ENCODE data around the gene NUTM1. TPM values are rescaled to one million over a fixed set of nuclear protein-coding genes. Genes with fewer than 3 reads are reported as not detected.

NUTM1 gene
- polyA plus RNA-seq, 1 donor (not counting 4 experiments of a cell fraction or from before 2014, with no cell fraction given) = not detected

DNA sequence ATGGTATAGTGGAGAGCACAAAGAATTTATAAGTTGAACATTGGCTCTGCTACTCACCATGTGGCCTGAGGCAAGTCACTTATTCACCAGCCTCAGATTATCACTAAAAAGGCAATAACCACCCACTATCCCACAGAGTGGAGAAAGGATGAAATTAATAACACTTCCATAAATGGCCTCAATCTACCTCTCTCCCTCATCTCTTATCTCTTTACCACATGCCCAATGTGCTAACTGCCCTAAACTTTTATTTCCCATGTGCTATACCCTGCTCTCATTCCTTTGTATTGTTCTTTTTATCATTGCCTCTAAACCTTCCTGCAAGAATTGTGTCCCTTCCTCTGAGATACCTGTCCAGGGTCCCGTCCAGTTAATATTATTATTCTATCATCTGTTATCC, 31.6 kb upstream of the NUTM1 start:
- no peak for FAIRE-seq
- TF ChIP-seq, protein P1, sequence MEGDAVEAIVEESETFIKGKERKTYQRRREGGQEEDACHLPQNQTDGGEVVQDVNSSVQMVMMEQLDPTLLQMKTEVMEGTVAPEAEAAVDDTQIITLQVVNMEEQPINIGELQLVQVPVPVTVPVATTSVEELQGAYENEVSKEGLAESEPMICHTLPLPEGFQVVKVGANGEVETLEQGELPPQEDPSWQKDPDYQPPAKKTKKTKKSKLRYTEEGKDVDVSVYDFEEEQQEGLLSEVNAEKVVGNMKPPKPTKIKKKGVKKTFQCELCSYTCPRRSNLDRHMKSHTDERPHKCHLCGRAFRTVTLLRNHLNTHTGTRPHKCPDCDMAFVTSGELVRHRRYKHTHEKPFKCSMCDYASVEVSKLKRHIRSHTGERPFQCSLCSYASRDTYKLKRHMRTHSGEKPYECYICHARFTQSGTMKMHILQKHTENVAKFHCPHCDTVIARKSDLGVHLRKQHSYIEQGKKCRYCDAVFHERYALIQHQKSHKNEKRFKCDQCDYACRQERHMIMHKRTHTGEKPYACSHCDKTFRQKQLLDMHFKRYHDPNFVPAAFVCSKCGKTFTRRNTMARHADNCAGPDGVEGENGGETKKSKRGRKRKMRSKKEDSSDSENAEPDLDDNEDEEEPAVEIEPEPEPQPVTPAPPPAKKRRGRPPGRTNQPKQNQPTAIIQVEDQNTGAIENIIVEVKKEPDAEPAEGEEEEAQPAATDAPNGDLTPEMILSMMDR (optimal IDR thresholded peaks at IDR 0.05 in 1 of 3, IDR thresholded peaks at IDR 0.05 in 1 of 3, conservative IDR thresholded peaks at IDR 0.05 in 1 of 3; ENCODE audit: extremely low read depth in 1 of 3, insufficient read depth in 2 of 3, low read length in 3 of 3) = no peak
- TF ChIP-seq EZH2 (IDR thresholded peaks at IDR 0.05; ENCODE audit: low read length) = no peak

DNA sequence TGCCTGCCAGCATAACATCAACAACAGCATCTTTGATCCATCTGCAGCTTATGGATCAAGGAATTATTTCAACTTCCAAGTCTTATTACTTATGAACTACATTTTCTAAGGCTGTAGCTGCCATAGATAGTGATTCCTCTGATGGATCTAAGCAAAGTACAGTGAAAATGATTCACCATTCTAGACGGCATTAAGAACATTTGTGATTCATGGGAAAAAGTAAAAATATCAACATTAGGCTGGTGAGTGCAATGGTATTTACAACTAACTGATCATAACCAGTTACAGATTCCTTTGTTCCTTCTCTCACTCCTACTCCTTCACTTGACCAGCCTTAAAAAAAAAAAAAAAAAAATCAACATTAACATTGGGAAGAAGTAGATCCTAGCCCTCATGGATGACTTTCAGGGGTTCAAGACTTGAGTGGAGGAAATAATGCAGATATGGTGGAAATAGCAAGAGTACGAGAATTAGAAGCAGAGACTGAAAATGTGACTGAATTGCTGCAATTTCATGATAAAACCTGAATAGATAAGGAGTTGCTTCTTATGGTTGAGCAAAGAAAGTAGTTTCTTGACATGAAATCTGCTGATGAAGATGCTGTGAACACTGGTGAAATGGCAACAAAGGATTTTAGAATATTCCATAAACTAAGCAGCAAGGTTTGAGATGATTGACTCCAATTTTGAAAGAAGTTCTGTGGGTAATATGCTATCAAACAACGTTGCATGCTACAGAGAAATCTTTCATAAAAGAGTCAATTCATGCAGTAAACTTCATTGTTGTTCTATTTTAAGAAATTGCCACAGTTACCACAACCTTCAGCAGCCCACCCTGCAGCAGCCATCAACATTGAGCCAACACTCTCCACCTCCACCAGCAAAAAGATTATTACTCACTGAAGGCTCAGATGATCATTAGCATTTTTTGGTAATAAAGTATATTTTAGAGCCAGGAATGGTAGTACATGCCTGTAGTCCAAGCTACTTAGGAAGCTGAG, 28.3 kb upstream of the NUTM1 start:
- peaks cover 5% of the 10 kb centered on the region for H3K4me1 ChIP-seq (ENCODE audit: control insufficient read depth, extremely low read depth, insufficient read depth, low read length)
- FAIRE-seq (no peak), DNase-seq (ENCODE audit: low read depth, low spot score) (no peak)
- H3K4me2 ChIP-seq (ENCODE audit: control insufficient read depth, extremely low read depth, insufficient read depth, low read depth, low read length) = no peak overlapping the region
- H3K36me3 ChIP-seq (ENCODE audit: control insufficient read depth in 2 of 2, extremely low read depth in 1 of 2, insufficient read depth in 2 of 2, low read length in 2 of 2) = no peaks in the 10 kb centered on the region
- no peaks in the 10 kb centered on the region for H4K20me1 ChIP-seq (ENCODE audit: control insufficient read depth, extremely low read depth, insufficient read depth, low read length)
- no peak overlapping the region for H3K9ac ChIP-seq (ENCODE audit: control insufficient read depth, extremely low read depth, insufficient read depth, low read length)
- no peak overlapping the region for H2AFZ ChIP-seq (ENCODE audit: control insufficient read depth, low read length)
- dilution Hi-C loops (cut with MboI; ENCODE audit: extremely low pct_ligation_motif_present, low sequenced_read_pairs) = no loop called here
- no peaks in the 10 kb centered on the region for H3K27me3 ChIP-seq (ENCODE audit: control insufficient read depth, extremely low read depth, insufficient read depth, low read length)
- H3K27ac ChIP-seq (ENCODE audit: control insufficient read depth, insufficient read depth, low read length) = no peak overlapping the region
- H3K9me3 ChIP-seq (ENCODE audit: control insufficient read depth, low read depth, low read length) = no peaks in the 10 kb centered on the region
- no peaks in the 10 kb centered on the region for H3K9me1 ChIP-seq (ENCODE audit: control insufficient read depth, extremely low read depth, insufficient read depth, low read length)
- H3K79me2 ChIP-seq (ENCODE audit: control insufficient read depth, insufficient read depth, low read length) = peaks cover 3% of the 10 kb centered on the region
- no peak overlapping the region for H3K4me3 ChIP-seq (ENCODE audit: control insufficient read depth in 2 of 3, extremely low read depth in 1 of 3, insufficient read depth in 2 of 3, low read depth in 1 of 3, low read length in 3 of 3)
- TF ChIP-seq, protein P1 (optimal IDR thresholded peaks at IDR 0.05 in 1 of 3, IDR thresholded peaks at IDR 0.05 in 1 of 3, conservative IDR thresholded peaks at IDR 0.05 in 1 of 3; ENCODE audit: extremely low read depth in 1 of 3, insufficient read depth in 2 of 3, low read length in 3 of 3) = no peak
- TF ChIP-seq EZH2 (IDR thresholded peaks at IDR 0.05; ENCODE audit: low read length) = no peak

More for the DNA sequence above, 31.6 kb upstream of the NUTM1 start:
- H3K9ac ChIP-seq (ENCODE audit: control insufficient read depth, extremely low read depth, insufficient read depth, low read length) = no peak overlapping the region
- no peaks in the 10 kb centered on the region for H3K27me3 ChIP-seq (ENCODE audit: control insufficient read depth, extremely low read depth, insufficient read depth, low read length)
- H3K4me1 ChIP-seq (ENCODE audit: control insufficient read depth, extremely low read depth, insufficient read depth, low read length) = no peaks in the 10 kb centered on the region
- no peaks in the 10 kb centered on the region for H3K36me3 ChIP-seq (ENCODE audit: control insufficient read depth in 2 of 2, extremely low read depth in 1 of 2, insufficient read depth in 2 of 2, low read length in 2 of 2)
- no peaks in the 10 kb centered on the region for H3K9me1 ChIP-seq (ENCODE audit: control insufficient read depth, extremely low read depth, insufficient read depth, low read length)
- no peak overlapping the region for H2AFZ ChIP-seq (ENCODE audit: control insufficient read depth, low read length)
- H3K4me3 ChIP-seq (ENCODE audit: control insufficient read depth in 2 of 3, extremely low read depth in 1 of 3, insufficient read depth in 2 of 3, low read depth in 1 of 3, low read length in 3 of 3) = no peak overlapping the region
- no peak for DNase-seq (ENCODE audit: low read depth, low spot score)
- no peaks in the 10 kb centered on the region for H3K9me3 ChIP-seq (ENCODE audit: control insufficient read depth, low read depth, low read length)
- dilution Hi-C loops (cut with MboI; ENCODE audit: extremely low pct_ligation_motif_present, low sequenced_read_pairs) = no loop called here
- no peaks in the 10 kb centered on the region for H3K79me2 ChIP-seq (ENCODE audit: control insufficient read depth, insufficient read depth, low read length)
- no peak overlapping the region for H3K4me2 ChIP-seq (ENCODE audit: control insufficient read depth, extremely low read depth, insufficient read depth, low read depth, low read length)
- no peaks in the 10 kb centered on the region for H4K20me1 ChIP-seq (ENCODE audit: control insufficient read depth, extremely low read depth, insufficient read depth, low read length)
- H3K27ac ChIP-seq (ENCODE audit: control insufficient read depth, insufficient read depth, low read length) = no peak overlapping the region

Data from keratinocyte (primary cell).